NCI-H128 (cell line): ENCODE results near the gene FMO1.
"Not testable (repeated sequence)": the region's sequence is repeated elsewhere in the genome, so short reads cannot be mapped to it uniquely, and the experiment has no call there.

Experiments used
- DNase-seq: peaks from one replicate; lab custom pipeline; 2025; ENCODE audit not compliant: unreplicated experiment; lab: John Stamatoyannopoulos, UW

The FMO1 gene

GRCh38 chr1:171248302-171248701, at the start of gene FMO1:
Gene FMO1, plus strand, starts transcription at chr1:171248494. Its CDS starts 9,594 bp downstream, at chr1:171258088.
- no peak for DNase-seq

GRCh38 chr1:171204296-171204695, 44.0 kb upstream of the FMO1 start:
- DNase-seq, result no peak

- no peak for DNase-seq
Observed at GRCh38 chr1:171206204-171206977, 41.9 kb upstream of the FMO1 start.

- DNase-seq, result no peak
Observed at GRCh38 chr1:171206978-171207355, 41.3 kb upstream of the FMO1 start.

GRCh38 chr1:171207377-171207776, 40.9 kb upstream of the FMO1 start:
- no peak for DNase-seq

- DNase-seq, result no peak
Observed at GRCh38 chr1:171210355-171210754, 37.9 kb upstream of the FMO1 start.

GRCh38 chr1:171212607-171213351, 35.5 kb upstream of the FMO1 start:
- no peak for DNase-seq

GRCh38 chr1:171213559-171214454, 34.5 kb upstream of the FMO1 start:
- DNase-seq, result no peak

GRCh38 chr1:171217658-171218443, 30.4 kb upstream of the FMO1 start:
- no peak for DNase-seq

- DNase-seq, result no peak
Observed at GRCh38 chr1:171218661-171219060, 29.6 kb upstream of the FMO1 start.

- DNase-seq, result no peak
Observed at GRCh38 chr1:171219346-171220080, 28.8 kb upstream of the FMO1 start.

- no peak for DNase-seq
Observed at GRCh38 chr1:171220081-171220420, 28.2 kb upstream of the FMO1 start.

- no peak for DNase-seq
Observed at GRCh38 chr1:171220581-171221054, 27.7 kb upstream of the FMO1 start.

GRCh38 chr1:171221665-171222591, 26.4 kb upstream of the FMO1 start:
- no peak for DNase-seq

- no peak for DNase-seq
Observed at GRCh38 chr1:171222936-171223335, 25.4 kb upstream of the FMO1 start.

GRCh38 chr1:171224257-171224656, 24.0 kb upstream of the FMO1 start:
- DNase-seq, result not testable (repeated sequence)

- DNase-seq, result peak; percentile 61
Observed at GRCh38 chr1:171226747-171227370, 21.4 kb upstream of the FMO1 start.

GRCh38 chr1:171231326-171231725, 17.0 kb upstream of the FMO1 start:
- DNase-seq, result no peak
